GM11168 (cell line): ENCODE data around the gene KCNIP4.
"Not testable (repeated sequence)": the region's sequence is repeated elsewhere in the genome, so short reads cannot be mapped to it uniquely, and the experiment has no call there.

Experiments
- in situ Hi-C: fragments of 300-500 bp; cut with MboI; formaldehyde crosslinking; loops from one replicate; pipeline ENCODE4 v1.12.0; 2022; ENCODE audit warnings: low sequenced_read_pairs; ENCODE audit not compliant: unreplicated experiment

Gene KCNIP4

GRCh38 chr4:20760053-20760452 lies 1188.5 kb downstream of the KCNIP4 start:
- in situ Hi-C loops = no loop called here

DNA sequence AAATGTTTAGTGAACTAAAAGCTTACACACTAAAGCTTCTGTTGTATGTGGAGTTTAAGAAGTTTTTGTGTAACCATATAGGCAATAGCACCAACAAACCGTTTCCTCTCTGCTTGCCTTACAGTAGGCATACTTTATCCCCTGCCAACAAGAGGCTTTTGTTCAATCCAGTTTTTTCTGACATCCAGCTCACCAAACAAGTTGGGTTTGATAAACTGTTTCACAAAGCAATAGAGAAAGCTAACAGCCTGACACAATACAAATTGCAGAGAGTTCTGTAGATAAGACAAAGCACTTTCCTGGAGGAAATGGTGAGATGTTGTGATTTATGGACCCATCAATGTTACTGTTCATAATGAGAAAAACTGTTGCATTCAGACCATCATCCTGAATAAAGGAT lies 1194.5 kb downstream of the KCNIP4 start:
- in situ Hi-C loops = no loop called here

GRCh38 chr4:20752641-20753040 lies 1195.9 kb downstream of the KCNIP4 start:
- in situ Hi-C loops = no loop called here

- in situ Hi-C loops = not testable (repeated sequence)
Measured at GRCh38 chr4:20746000-20746399, 1202.6 kb downstream of the KCNIP4 start.

GRCh38 chr4:20735931-20736330 lies 1212.6 kb downstream of the KCNIP4 start:
- in situ Hi-C loops = no loop called here

DNA sequence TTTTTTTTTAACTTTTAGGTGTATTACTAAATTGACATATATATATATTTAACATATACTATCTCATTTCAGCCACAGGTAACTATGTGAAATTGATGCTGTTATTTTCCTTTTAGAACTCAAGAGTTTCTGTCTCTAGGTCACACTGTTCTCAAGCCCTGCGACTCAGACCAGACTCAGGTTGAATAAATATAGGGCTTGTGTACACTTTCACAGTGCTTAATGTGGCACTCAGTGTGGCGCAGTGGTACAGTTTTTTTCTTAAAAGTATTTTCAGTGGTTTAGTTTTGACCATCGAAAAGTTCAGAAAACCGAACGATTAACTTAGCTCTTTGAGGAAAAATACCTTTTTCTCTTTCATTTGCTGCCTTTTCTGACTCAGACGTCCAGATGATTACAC lies 1223.7 kb downstream of the KCNIP4 start:
- in situ Hi-C loops = no loop called here

DNA sequence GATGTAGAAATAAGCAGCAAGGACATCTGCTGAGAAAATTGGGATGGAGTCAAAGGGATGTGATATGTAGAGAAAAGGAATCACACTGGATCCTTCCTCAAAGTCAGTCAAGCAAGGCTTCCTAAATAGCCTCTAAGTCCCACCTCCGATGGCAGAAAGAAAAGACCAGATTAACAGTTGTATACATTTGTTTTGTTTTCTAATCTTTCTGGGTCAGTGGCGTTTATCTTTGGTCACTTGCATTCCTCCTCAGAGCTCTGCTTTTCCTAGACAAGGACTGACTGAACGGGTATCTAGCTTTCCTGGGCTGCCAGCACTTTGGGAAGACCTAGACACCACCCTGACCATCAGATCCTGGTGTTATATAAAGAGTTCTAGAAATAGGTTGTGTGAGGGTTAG lies 1225.1 kb downstream of the KCNIP4 start:
- in situ Hi-C loops = no loop called here

DNA sequence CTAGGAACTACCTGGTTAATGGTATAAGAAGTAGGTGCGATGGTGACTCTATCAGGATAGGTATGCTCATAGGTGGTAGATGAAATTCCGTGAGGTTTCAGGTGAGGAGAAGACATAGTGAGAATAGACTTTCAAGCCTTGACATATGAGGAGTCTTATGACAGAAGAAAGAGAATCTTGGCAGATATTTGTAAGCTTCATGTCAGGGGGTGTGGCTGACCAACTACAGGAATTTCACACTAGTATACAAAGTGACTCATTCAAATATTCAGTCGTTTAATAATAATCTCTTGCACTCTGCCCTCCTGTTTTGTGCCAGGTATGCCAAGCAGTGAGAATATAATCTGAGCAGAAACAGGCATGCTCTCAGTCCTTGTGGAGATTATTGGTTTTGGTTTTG lies 1225.6 kb downstream of the KCNIP4 start:
- in situ Hi-C loops = no loop called here

DNA sequence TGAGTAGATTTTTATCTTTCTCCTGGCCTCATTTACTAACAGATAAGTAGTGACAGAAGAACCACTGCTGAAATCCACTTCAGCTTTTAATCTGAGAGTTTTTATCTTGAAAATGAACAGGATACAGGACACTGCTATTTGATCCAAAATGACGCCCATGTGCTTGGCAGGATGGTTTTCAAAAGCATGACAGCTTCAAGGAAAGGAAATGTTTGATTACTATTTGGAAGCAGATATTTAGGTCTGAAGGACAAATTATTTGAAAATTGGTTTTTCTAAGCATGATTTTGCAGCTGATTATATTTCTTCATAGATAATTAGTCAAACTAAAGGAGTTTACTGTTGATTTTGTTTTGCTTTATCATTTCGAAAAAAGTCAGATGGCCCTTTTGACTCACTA lies 1237.2 kb downstream of the KCNIP4 start:
- in situ Hi-C loops = no loop called here

GRCh38 chr4:20700007-20700761 lies 1248.4 kb downstream of the KCNIP4 start, which contains the start of gene PACRGL:
TSS of gene PACRGL (plus strand) at chr4:20700458. CDS start at chr4:20704482, 4,024 bp downstream.
- in situ Hi-C loops = no loop called here

GRCh38 chr4:20698820-20699219 lies 1249.8 kb downstream of the KCNIP4 start:
- in situ Hi-C loops = no loop called here

DNA sequence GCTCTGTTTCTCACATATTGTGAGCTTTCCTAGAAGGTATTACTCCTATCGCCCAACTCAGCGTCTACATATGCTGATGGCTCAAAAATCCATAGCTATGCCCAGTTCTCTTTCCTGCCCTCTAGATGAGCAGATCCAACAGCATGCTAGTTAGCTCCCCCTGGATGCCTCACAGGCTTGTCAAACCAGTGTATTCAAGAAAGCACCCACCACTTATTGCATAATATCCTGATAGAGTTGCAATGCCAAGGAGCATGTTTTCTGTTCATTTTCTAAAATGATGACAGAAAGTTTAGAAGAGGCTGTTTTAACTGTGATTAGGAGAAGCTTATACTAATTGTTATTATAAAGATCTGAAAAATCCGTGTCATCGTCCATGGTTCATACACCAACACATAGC lies 1250.2 kb downstream of the KCNIP4 start:
- in situ Hi-C loops = no loop called here

DNA sequence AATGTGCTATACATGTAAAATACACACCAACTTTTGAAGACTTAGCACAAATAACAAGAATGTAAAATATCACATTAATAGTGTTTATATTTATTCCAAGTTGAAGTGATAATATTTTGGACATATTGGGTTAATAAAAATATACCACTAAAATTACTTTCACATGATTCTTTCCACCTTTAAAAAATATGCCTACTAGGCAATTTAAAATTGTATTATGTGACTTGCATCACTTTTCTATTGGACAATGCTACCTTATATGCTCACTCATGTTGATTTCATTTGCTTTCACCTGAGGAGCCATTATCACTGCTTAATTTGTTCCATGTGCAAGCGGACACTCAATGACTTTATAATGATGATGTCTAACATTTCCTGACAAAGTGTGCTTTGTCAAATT lies 1251.8 kb downstream of the KCNIP4 start:
- in situ Hi-C loops = no loop called here

- in situ Hi-C loops = loop anchor here (5.0 kb wide), 1 partner anchor 266 kb away; no protein-coding TSS in a partner anchor
Measured at GRCh38 chr4:20687864-20688263, 1260.7 kb downstream of the KCNIP4 start.

DNA sequence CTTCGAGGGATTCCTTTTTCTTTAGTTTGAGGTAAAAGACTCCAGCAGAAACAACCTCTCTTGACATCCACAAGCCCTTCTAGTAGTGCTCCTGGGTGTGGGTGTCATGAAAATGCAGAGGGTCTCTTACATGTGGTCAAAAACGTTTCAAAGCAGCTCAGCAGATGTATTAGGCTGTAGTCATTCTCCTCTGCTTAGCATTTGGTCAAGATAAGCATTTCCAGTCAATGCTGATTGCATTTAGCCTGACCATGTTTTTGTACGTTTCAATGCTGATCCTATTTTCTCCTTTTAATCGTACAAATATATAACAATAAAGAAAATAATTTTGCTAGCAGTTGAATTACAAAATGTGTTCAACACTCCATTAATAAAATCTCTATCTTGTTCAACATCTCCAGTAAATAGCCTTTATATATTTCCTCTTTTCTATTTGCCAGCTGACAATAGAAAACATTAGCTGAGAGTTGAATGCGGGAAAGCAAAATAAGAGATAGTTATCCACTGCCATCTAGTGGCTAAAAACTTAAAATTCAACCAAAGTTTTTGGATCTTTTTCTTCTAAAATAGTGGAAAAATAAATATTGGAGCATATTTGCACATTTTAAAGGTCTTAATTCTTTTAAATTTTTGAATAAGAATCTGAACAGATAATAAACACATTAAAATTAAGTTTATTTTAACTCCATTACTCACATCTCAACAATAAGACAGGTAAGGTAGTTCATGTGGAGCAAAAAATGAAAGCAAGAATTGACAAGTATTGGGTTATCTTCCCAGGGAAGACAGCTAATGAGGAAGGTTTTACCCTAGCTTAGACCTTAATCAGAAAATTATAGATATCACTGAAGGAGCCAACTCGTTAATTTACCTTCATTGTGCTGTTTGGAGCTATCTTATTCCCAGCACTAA lies 1263.5 kb downstream of the KCNIP4 start:
- in situ Hi-C loops = loop anchor here (5.0 kb wide), 1 partner anchor 263 kb away; no protein-coding TSS in a partner anchor

- in situ Hi-C loops = no loop called here
Measured at GRCh38 chr4:20683766-20684165, 1264.8 kb downstream of the KCNIP4 start.

GRCh38 chr4:20682853-20683252 lies 1265.7 kb downstream of the KCNIP4 start:
- in situ Hi-C loops = no loop called here

- in situ Hi-C loops = no loop called here
Measured at GRCh38 chr4:20681271-20681670, 1267.3 kb downstream of the KCNIP4 start.

DNA sequence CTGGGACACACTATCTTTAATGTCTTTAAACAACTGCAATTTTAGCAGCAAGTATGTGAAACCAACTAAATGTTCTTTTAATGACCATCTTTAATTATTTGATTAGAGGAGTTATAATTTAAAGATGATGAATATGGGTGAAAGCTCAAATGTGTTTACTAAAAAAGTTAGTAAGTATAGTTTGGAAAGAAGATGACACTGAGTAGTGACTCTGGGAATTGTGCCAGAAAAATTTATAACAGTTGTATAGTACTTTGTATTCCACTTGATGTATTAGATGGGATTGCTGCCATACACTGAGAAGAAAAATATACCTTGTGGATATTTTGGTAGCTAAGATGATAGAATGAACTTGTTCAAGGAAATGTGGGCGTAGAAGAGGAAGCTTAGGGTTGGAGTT lies 1267.8 kb downstream of the KCNIP4 start:
- in situ Hi-C loops = no loop called here

- in situ Hi-C loops = no loop called here
Measured at GRCh38 chr4:20679951-20680350, 1268.6 kb downstream of the KCNIP4 start.
